Measurements from ENCODE around the gene PSMB5. TPM values are rescaled to one million over a fixed set of nuclear protein-coding genes. Genes with fewer than 3 reads are reported as not detected.

The PSMB5 gene
- total and polyA plus RNA-seq, 2 of the 13 experiments (the other 11 are each of a cell fraction or from before 2014, with no cell fraction given), result 705 to 871 TPM

DNA sequence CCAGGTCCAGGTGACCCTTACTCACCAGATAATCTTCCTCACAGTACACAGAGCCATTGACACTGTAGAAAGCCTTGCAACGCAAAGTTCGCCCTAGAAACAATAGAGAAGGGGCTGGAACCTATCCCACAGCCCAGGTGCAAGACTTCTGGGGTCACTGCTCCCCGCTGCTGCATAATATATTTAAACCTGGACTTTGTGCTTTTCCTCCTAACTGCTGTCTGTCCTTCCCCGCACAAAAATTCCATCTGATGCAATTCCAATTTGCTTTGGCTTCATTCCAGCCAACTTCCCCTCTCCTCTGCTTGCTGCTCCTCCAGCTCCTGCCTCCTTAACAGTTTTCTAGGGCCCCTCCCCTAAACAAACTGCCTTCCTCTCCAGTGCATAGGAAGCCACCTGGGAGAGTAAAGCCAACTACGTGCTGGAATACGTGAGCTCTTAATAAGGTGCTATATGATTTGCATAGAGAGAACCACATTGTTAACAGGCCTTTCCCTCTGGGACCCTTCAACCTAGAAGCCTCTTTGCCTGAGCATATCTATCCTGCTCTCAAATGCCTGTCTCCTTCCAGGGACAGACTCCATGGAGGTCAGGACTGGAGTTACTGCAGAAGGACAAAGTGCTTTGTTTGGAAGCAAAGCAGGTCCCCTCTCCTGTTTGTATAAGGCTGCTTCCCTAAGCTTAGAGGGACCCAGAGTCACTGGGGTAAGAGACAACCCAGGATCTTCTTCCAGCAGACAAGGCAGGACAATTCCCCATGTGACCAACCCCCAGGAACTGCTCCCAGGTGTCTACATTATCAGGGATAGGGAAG is 57.9 kb downstream of the PSMB5 start (continued):
- TF ChIP-seq, protein P1, sequence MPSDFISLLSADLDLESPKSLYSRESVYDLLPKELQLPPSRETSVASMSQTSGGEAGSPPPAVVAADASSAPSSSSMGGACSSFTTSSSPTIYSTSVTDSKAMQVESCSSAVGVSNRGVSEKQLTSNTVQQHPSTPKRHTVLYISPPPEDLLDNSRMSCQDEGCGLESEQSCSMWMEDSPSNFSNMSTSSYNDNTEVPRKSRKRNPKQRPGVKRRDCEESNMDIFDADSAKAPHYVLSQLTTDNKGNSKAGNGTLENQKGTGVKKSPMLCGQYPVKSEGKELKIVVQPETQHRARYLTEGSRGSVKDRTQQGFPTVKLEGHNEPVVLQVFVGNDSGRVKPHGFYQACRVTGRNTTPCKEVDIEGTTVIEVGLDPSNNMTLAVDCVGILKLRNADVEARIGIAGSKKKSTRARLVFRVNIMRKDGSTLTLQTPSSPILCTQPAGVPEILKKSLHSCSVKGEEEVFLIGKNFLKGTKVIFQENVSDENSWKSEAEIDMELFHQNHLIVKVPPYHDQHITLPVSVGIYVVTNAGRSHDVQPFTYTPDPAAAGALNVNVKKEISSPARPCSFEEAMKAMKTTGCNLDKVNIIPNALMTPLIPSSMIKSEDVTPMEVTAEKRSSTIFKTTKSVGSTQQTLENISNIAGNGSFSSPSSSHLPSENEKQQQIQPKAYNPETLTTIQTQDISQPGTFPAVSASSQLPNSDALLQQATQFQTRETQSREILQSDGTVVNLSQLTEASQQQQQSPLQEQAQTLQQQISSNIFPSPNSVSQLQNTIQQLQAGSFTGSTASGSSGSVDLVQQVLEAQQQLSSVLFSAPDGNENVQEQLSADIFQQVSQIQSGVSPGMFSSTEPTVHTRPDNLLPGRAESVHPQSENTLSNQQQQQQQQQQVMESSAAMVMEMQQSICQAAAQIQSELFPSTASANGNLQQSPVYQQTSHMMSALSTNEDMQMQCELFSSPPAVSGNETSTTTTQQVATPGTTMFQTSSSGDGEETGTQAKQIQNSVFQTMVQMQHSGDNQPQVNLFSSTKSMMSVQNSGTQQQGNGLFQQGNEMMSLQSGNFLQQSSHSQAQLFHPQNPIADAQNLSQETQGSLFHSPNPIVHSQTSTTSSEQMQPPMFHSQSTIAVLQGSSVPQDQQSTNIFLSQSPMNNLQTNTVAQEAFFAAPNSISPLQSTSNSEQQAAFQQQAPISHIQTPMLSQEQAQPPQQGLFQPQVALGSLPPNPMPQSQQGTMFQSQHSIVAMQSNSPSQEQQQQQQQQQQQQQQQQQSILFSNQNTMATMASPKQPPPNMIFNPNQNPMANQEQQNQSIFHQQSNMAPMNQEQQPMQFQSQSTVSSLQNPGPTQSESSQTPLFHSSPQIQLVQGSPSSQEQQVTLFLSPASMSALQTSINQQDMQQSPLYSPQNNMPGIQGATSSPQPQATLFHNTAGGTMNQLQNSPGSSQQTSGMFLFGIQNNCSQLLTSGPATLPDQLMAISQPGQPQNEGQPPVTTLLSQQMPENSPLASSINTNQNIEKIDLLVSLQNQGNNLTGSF (CRISPR knock-in tag; IDR thresholded peaks at IDR 0.05), result no peak
- TF ChIP-seq SRSF9 (IDR thresholded peaks at IDR 0.05; ENCODE audit: borderline replicate concordance, insufficient read depth, low read depth, low read length, poor library complexity, severe bottlenecking) (no peak), EZH2 (conservative IDR thresholded peaks at IDR 0.05; ENCODE audit: low read depth, low read length) (no peak), ZNF543 (CRISPR knock-in tag; IDR thresholded peaks at IDR 0.05) (peak; percentile 74; the same call in 1 of the 2 replicates), TOPORS (CRISPR knock-in tag; IDR thresholded peaks at IDR 0.05) (no peak), BRCA1 (CRISPR knock-in tag; IDR thresholded peaks at IDR 0.05) (no peak), MXI1 (IDR thresholded peaks at IDR 0.05; ENCODE audit: borderline replicate concordance, low read depth, low read length) (peak; percentile 76; the same call in 1 of the 3 replicates), FOXJ3 (CRISPR knock-in tag; IDR thresholded peaks at IDR 0.05; ENCODE audit: borderline replicate concordance) (no peak), ZNF121 (CRISPR knock-in tag; IDR thresholded peaks at IDR 0.05) (no peak), ESRRA (CRISPR knock-in tag; IDR thresholded peaks at IDR 0.05; ENCODE audit: low read depth) (no peak; the same call in 1 of the 2 replicates), RAD21 (CRISPR knock-in tag; IDR thresholded peaks at IDR 0.05) (peak; percentile 72), ONECUT2 (CRISPR knock-in tag; IDR thresholded peaks at IDR 0.05) (no peak), ZNF615 (CRISPR knock-in tag; IDR thresholded peaks at IDR 0.05; ENCODE audit: borderline replicate concordance) (no peak), NFE2 (CRISPR knock-in tag; IDR thresholded peaks at IDR 0.05) (no peak), DPF2 (CRISPR knock-in tag; IDR thresholded peaks at IDR 0.05; ENCODE audit: borderline replicate concordance, low read depth) (peak; percentile 99), RFX1 (IDR thresholded peaks at IDR 0.05) (no peak)
- TF ChIP-seq, protein P2, sequence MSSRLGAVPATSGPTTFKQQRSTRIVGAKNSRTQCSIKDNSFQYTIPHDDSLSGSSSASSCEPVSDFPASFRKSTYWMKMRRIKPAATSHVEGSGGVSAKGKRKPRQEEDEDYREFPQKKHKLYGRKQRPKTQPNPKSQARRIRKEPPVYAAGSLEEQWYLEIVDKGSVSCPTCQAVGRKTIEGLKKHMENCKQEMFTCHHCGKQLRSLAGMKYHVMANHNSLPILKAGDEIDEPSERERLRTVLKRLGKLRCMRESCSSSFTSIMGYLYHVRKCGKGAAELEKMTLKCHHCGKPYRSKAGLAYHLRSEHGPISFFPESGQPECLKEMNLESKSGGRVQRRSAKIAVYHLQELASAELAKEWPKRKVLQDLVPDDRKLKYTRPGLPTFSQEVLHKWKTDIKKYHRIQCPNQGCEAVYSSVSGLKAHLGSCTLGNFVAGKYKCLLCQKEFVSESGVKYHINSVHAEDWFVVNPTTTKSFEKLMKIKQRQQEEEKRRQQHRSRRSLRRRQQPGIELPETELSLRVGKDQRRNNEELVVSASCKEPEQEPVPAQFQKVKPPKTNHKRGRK (CRISPR knock-in tag; IDR thresholded peaks at IDR 0.05), result no peak
- TF ChIP-seq, protein P3, sequence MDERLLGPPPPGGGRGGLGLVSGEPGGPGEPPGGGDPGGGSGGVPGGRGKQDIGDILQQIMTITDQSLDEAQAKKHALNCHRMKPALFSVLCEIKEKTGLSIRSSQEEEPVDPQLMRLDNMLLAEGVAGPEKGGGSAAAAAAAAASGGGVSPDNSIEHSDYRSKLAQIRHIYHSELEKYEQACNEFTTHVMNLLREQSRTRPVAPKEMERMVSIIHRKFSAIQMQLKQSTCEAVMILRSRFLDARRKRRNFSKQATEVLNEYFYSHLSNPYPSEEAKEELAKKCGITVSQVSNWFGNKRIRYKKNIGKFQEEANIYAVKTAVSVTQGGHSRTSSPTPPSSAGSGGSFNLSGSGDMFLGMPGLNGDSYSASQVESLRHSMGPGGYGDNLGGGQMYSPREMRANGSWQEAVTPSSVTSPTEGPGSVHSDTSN (CRISPR knock-in tag; IDR thresholded peaks at IDR 0.05), result no peak
